ENCODE results near the gene AP1M1.

Gene AP1M1

GRCh38 chr19:16185123-16185767, 12.5 kb upstream of the AP1M1 start, which contains the start of gene FAM32A:
Gene FAM32A (plus strand): TSS chr19:16185410. CDS start chr19:16185443, 33 bp downstream.
- DNase-seq (ENCODE audit: low spot score): peak; percentile 99

- peak; percentile 33 for DNase-seq (ENCODE audit: low spot score)
Measured at GRCh38 chr19:16185768-16186123, 12.0 kb upstream of the AP1M1 start.

GRCh38 chr19:16188521-16188920, 9.2 kb upstream of the AP1M1 start:
- DNase-seq (ENCODE audit: low spot score): no peak

GRCh38 chr19:16190198-16190597, 7.5 kb upstream of the AP1M1 start:
- DNase-seq (ENCODE audit: low spot score): no peak

- no peak for DNase-seq (ENCODE audit: low spot score)
Measured at GRCh38 chr19:16190736-16191135, 7.0 kb upstream of the AP1M1 start.

- no peak for DNase-seq (ENCODE audit: low spot score)
Measured at GRCh38 chr19:16191216-16191908, 6.3 kb upstream of the AP1M1 start.

- no peak for DNase-seq (ENCODE audit: low spot score)
Measured at GRCh38 chr19:16193466-16193865, 4.2 kb upstream of the AP1M1 start.

- peak; percentile 72 for DNase-seq (ENCODE audit: low spot score)
Measured at GRCh38 chr19:16197188-16197621, 506 bp upstream of the AP1M1 start.

- DNase-seq (ENCODE audit: low spot score): no peak
Measured at GRCh38 chr19:16198370-16198651, 600 bp downstream of the AP1M1 start.

GRCh38 chr19:16199275-16199932, 1.7 kb downstream of the AP1M1 start:
- no peak for DNase-seq (ENCODE audit: low spot score)

- DNase-seq (ENCODE audit: low spot score): no peak
Measured at GRCh38 chr19:16200038-16201010, 2.6 kb downstream of the AP1M1 start.

- no peak for DNase-seq (ENCODE audit: low spot score)
Measured at GRCh38 chr19:16201011-16201391, 3.3 kb downstream of the AP1M1 start.

- DNase-seq (ENCODE audit: low spot score): no peak
Measured at GRCh38 chr19:16202320-16203255, 4.9 kb downstream of the AP1M1 start.

- DNase-seq (ENCODE audit: low spot score): no peak
Measured at GRCh38 chr19:16203256-16204004, 5.7 kb downstream of the AP1M1 start.

GRCh38 chr19:16204005-16204294, 6.2 kb downstream of the AP1M1 start:
- DNase-seq (ENCODE audit: low spot score): no peak

- DNase-seq (ENCODE audit: low spot score): no peak
Measured at GRCh38 chr19:16205205-16206045, 7.7 kb downstream of the AP1M1 start.

GRCh38 chr19:16206046-16206605, 8.4 kb downstream of the AP1M1 start:
- no peak for DNase-seq (ENCODE audit: low spot score)

- no peak for DNase-seq (ENCODE audit: low spot score)
Measured at GRCh38 chr19:16206637-16207036, 8.9 kb downstream of the AP1M1 start.

- no peak for DNase-seq (ENCODE audit: low spot score)
Measured at GRCh38 chr19:16207063-16207462, 9.4 kb downstream of the AP1M1 start.

Data from LoVo (cell line).